Thyroid gland (tissue), 4 donors: ENCODE measurements around the gene CBFB.

Experiments used
- POLR2A ChIP-seq, 2 donors: fragments of 450-650 bp; IDR thresholded peaks; one replicate each; pipeline ENCODE4 v1.6.1; 2017; ENCODE audit warnings: antibody characterized with exemption in 2 of 2, mild to moderate bottlenecking in 2 of 2, moderate library complexity in 1 of 2
- TF ChIP-seq, protein P1 (sequence below), 6 experiments: fragments of 200-600 bp in 3 of 6; fragments of 450-650 bp in 3 of 6; sonication (generic) in 3 of 6; IDR thresholded peaks; one replicate each; pipeline ENCODE4 v1.5.1; 2016 to 2019; ENCODE audit warnings: antibody characterized with exemption in 6 of 6, mild to moderate bottlenecking in 2 of 6, inconsistent platforms in 1 of 6, moderate library complexity in 1 of 6

DNA sequence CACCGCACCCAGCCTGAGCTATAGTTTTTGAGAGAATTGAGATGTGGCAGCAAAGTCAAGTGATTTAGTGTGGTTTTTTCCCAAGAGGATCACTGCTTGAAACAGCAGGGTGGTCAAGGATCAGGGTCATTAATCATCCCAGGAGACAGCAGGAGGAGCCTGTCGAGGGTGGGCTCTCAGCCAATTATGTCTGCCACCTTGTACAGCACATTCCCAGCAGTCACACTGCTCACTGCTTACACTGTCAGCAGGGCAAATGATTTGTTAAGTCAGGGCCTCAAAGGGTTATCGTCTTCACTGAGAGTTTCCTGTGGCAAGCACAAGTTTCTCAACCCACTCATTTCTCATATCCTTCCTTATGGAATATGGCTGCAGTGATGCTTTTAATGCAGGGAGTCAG lies 108.7 kb downstream of the CBFB start:
- TF ChIP-seq, protein P1, sequence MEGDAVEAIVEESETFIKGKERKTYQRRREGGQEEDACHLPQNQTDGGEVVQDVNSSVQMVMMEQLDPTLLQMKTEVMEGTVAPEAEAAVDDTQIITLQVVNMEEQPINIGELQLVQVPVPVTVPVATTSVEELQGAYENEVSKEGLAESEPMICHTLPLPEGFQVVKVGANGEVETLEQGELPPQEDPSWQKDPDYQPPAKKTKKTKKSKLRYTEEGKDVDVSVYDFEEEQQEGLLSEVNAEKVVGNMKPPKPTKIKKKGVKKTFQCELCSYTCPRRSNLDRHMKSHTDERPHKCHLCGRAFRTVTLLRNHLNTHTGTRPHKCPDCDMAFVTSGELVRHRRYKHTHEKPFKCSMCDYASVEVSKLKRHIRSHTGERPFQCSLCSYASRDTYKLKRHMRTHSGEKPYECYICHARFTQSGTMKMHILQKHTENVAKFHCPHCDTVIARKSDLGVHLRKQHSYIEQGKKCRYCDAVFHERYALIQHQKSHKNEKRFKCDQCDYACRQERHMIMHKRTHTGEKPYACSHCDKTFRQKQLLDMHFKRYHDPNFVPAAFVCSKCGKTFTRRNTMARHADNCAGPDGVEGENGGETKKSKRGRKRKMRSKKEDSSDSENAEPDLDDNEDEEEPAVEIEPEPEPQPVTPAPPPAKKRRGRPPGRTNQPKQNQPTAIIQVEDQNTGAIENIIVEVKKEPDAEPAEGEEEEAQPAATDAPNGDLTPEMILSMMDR (IDR thresholded peaks at IDR 0.05), result no peak
- no peak for TF ChIP-seq POLR2A (IDR thresholded peaks at IDR 0.05)
